Measurements from ENCODE around the gene FASN. TPM values are rescaled to one million over a fixed set of nuclear protein-coding genes. Genes with fewer than 3 reads are reported as not detected.

Gene FASN
- total RNA-seq, 2 experiments from 2014 or later = 302 to 305 TPM

GRCh38 chr17:82083533-82084359 lies 14.3 kb downstream of the FASN start:
- ChIA-PET POLR2A (interaction anchor here (1.2 kb wide), 1 partner anchor 12 kb away, joined by 3 read pairs; no protein-coding TSS in a partner anchor), CTCF (no interaction called here)

- ChIA-PET POLR2A (interaction anchor here (1.2 kb wide), 1 partner anchor 13 kb away, joined by 3 read pairs; no protein-coding TSS in a partner anchor), CTCF (no interaction called here)
Measured at GRCh38 chr17:82083009-82083408, 15.0 kb downstream of the FASN start.

- ChIA-PET CTCF (no interaction called here), POLR2A (interaction anchor here (1.2 kb wide), 1 partner anchor 14 kb away, joined by 3 read pairs; no protein-coding TSS in a partner anchor)
Measured at GRCh38 chr17:82082456-82082855, 15.6 kb downstream of the FASN start.

DNA sequence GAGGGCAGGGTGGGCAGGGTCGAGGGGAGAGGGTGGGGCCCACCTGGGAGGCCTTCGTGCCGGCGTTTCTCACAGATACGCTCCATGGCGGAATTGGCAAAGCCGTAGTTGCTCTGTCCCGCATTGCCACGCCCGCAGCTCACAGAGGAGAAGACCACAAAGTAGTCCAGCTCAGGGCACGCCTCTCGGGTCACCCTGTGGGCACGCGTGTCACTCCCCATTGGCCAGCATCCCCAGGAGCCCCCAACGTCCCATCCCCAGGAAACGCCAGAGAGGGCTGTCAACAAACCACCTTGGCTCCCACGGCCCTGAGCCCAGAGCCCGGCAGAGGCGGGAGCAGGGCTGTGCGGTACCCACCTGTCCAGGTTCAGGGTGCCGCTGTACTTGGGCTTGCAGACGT lies 16.1 kb downstream of the FASN start:
- CTCF ChIA-PET = no interaction called here
- POLR2A ChIA-PET = no interaction called here

GRCh38 chr17:82081546-82081945 lies 16.5 kb downstream of the FASN start:
- POLR2A ChIA-PET = no interaction called here
- CTCF ChIA-PET = no interaction called here

DNA sequence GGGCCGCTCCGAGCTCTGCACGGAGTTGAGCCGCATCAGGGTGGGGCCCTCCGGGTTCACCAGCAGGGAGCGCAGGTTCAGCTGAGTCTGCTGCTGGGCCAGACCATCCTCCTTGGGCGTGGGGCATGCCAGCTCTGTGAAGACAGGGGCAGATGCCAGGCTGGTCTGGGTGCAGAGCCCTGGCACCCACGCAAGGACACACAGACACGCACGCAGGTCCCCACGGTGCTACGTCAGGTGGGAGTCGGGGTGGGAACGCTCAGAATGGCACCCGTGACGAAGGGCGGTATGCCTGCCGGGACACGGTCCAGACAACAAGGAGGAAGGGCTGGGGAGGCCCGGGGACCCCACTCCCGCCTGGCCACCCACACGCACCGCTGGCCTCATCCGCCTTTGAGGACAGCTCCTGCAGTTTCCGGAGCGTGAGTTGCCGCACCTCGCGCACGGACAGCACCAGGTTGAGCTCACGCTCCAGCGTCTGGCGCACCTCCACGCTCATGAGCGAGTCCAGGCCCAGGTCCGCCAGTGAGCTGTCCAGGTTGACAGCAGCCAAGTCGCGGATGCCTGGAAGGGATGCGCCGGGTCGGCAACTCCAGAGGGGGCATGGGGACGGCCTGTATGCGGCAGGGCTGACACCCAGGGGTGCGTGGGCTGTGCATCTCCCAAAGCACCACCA lies 17.1 kb downstream of the FASN start:
- POLR2A ChIA-PET = no interaction called here
- CTCF ChIA-PET = no interaction called here

- POLR2A ChIA-PET = no interaction called here
Measured at GRCh38 chr17:82080048-82080788, 17.8 kb downstream of the FASN start.

GRCh38 chr17:82079001-82079677 lies 18.9 kb downstream of the FASN start:
- ChIA-PET CTCF (interaction anchor here (0.7 to 0.8 kb wide), 2 partner anchors 19 to 49 kb away, joined by 3 to 4 read pairs; no protein-coding TSS in a partner anchor), POLR2A (interaction anchor here (0.6 kb wide), 2 partner anchors 26 to 396 kb away, joined by 3 to 5 read pairs; partner anchors contain the start of genes ARL16 and HGS)

More at GRCh38 chr17:82080048-82080788, 17.8 kb downstream of the FASN start:
- CTCF ChIA-PET = no interaction called here

GRCh38 chr17:82078433-82078832 lies 19.6 kb downstream of the FASN start:
- ChIA-PET CTCF (interaction anchor here (0.6 to 0.8 kb wide), 3 partner anchors 19 to 134 kb away, joined by 3 to 4 read pairs (median 3); partner anchors contain the start of gene CCDC57), POLR2A (interaction anchor here (0.6 kb wide), 2 partner anchors 27 to 395 kb away, joined by 3 to 5 read pairs; partner anchors contain the start of genes ARL16 and HGS)

DNA sequence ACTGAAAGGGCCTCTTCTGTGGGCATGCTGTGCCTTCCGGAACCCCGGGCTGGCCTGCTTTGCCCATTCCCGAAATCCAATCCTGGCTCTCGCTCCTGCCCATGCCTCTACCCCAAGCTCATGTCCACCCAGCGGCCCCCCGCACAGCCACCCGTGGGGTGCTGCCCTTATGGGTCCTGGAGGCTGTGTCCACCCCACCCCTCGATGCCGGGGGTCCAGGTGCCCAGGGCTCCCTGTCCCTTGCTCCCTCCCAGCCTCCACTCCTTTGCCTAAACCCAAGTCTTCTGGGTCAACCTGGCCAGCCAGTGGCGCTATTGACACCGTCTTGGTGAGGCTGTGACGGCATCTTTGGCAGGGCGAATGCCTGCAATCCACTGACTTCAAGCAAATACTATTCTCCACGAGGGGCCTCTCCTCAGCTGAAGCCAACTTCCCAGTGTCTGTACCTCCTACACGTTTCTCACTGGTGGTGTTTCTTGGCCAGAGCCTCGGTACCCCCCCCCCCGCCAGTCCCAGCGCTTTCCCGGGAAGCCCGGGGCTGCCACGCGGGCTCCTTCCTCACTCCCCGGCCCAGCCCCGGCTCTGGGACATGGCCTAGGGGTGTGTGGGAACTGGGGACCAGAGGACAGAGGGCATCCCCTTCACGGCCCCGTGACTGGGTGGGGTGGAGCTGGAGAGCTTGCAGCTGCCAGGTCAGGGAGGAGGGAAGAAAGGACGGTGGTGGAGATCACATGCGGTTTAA lies 20.2 kb downstream of the FASN start:
- CTCF ChIA-PET = interaction anchor here (0.6 kb wide), 1 partner anchor 135 kb away, joined by 3 read pairs; the partner anchor contains the start of gene CCDC57

DNA sequence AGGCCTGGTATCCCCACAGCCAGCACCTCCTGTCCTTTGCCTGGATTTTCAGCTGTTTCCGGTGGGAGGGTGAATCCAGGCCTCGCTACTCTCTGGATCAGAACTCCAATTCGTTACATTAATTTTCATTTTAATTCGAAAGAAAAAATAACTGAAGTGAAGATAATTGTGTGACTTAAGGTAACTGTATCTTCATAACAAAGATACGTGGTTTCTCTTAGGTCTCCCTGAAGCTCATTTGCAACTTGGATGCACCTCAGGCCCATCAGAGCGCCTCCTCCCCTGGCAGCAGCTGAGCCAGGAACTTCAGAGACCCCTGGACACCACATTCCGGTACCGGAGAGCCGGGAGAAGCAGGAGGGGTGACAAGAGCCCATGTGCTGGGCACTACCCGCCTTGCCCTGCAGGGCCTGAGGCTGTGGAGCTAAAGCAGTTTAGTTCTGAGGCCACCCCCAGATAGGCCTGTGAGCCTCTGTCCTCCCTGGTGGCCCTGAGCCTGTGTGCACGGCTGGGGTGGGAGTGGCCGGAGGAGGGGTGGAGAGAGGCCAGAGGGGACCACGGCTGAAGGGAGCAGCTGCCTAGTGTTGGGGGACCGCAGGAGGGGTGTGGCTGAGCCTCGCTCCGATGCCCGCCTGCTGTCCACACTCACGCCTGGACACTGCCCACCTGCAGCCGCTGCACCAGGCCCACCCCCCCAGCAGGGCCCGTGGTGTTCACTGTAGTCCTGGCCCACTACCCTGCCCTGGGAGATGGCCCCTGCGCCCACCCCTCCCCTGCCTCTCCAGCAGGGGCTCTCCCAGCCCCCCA lies 21.0 kb downstream of the FASN start:
- CTCF ChIA-PET = no interaction called here
- POLR2A ChIA-PET = no interaction called here

More for the DNA sequence above, 20.2 kb downstream of the FASN start:
- POLR2A ChIA-PET = no interaction called here

GRCh38 chr17:82076018-82076784 lies 21.8 kb downstream of the FASN start:
- ChIA-PET POLR2A (no interaction called here), CTCF (no interaction called here)

DNA sequence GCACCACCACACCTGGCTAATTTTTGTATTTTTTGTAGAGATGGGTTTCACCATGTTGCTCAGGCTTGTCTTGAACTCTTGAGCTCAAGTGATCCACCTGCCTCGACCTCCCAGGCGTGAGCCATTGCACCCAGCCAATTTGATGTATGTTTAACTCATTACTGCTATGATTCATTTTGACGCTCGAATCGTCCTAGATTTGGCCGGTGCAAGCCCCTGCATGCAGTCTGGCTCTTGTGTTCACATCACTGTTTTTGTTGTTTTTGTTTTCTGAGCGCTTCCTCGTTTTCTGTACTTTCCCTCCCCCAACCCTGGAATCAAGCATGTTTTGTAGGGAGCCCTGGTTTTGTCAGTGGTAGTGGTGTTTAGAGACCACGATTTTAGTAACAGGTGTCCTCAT lies 24.6 kb downstream of the FASN start:
- ChIA-PET POLR2A (no interaction called here), CTCF (no interaction called here)

DNA sequence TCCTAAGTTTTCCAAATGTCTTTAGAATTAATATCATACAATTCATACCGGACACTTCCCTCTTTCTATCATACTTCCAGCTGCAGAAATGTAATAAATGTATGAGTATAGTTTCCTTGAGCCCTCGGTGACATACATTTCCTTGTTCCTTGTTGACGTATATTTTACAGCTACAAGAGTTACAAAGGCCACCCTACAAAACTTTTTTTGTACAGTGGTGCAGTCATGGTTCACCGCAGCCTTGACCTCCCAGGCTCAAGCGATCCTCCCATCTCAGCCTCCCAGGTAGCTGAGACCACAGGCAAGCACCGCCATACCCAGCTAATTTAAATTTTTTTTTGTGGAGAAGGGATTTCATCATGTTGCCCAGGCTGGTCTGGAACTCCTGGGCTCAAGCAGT lies 25.2 kb downstream of the FASN start:
- ChIA-PET POLR2A (no interaction called here), CTCF (no interaction called here)

DNA sequence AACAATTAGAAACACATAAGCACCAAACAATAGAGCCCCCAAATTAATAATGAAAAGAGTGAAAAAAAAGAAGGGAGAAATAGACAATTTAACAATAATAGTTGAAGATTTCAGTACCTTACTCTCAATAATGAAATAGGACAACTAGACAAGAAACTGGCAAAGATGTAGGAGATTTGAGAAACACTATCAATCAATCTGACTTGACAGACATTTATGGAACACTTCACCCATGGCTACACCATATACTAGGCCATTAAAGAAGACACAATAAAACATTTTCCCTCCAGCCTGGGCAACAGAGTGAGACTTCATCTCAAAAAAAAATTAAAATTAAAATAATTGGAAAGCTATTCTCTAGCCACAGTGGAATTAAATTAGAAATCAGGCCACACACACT lies 27.4 kb downstream of the FASN start:
- POLR2A ChIA-PET = no interaction called here
- CTCF ChIA-PET = no interaction called here

DNA sequence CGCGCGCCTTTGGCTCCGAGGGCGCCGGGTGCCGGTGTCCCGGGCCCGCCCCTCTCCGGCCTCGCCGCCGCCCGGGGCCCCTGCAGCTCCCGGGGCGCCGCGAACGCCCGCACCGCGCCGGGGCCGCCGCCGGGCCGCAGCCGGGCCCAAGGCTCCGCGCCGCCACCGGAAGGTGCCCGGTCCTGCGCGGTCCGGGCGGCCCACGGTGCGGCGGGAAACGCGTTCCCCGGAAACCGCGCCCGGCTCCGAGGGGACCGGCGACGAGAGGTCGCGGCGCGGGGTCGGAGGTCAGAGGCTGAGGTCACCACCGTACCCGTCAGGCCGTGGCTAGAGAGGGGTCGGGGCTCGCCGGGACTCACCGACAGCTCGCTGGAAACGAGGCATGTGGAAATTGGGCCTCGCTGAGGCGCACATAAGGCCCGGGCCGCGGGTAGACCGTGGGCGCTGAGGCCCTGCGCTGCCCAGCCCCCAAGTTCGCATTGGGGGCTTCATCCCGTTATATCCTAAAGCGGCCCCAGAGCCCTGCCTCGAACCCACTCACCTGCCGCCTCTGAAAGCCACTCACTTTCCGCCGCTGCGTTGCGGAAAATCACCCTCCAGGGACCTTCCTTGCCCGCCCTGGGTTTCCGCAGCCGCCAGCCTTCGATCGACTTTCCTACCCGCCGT lies 32.3 kb downstream of the FASN start, which contains the start of gene DUS1L:
Gene DUS1L, minus strand, starts transcription at position 167 of the 666 bp plus-strand sequence. CDS start 745 bp downstream, outside the sequence.
- POLR2A ChIA-PET = interaction anchor here (0.6 to 0.8 kb wide), 4 partner anchors 24 to 355 kb away, joined by 3 to 4 read pairs (median 3); partner anchors contain the start of gene FASN
- CTCF ChIA-PET = interaction anchor here (0.7 to 2.1 kb wide), 6 partner anchors 14 to 110 kb away, joined by 3 to 5 read pairs (median 3); partner anchors contain the start of genes DCXR, GPS1 and RFNG

Measured in activated CD8-positive, alpha-beta memory T cell treated with anti-CD3 and anti-CD28 coated beads for 36 hours (primary cell).